NCI-H1417 treated with DMSO at 0.1 percent for 48 hours (cell line): Measurements from ENCODE around the gene BMP8A.
"Not testable (repeated sequence)": the region's sequence is repeated elsewhere in the genome, so short reads cannot be mapped to it uniquely, and the experiment has no call there.

Source experiments
- DNase-seq: peaks from one replicate; lab custom pipeline; 2025; lab: John Stamatoyannopoulos, UW

The BMP8A gene

DNA sequence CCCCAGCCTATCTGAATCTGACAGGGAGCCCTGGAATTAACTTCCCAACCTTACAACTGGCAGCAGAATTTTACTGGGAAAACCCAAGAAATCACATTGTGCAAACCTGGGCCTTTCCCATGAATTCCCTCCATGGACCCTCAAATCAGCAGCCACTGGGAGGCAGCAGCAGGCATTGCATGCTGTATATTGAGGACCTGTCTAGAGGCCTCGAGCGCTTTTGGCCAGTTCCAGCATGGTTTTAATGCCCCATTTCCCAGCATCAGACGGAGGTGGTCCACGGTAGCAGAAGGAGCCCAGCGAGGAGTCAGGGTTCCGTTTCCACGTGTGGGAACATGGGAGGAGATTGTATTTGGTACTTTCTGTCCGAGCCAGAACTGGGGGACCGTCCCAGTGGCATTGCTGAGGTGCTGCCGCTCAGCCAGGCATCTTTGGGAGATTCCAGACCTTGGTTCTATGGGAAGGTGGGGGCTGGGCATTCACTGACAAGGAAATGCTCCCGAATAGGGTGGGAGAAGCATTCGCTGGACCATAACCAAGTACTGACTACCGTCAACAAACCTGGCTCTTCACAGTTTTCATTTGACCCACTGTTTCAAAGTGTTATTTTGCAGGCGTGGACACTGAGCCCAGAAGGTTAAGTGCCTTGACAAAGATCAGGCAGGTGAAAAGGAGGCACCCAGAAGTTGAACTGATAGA is 15.9 kb downstream of the BMP8A start:
- DNase-seq: no peak

DNA sequence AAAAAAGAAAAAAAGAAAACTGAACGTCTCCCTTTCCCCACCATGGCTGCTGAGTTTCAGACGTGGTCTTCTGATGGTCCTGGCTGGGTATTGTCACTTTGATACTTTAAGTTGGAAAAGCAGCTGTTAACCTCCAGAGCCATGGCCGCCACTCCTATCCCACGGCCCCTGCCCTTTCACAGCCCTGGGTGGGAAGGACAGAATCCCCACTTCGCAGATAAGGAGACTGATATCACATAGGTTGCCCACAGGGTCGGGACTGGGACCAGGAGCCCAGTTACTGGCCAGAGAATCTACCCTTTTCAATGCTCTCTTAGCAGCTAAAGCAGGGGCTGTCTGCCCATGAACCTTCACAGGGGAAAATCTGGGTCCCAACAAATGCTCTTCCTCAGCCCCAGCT is 16.8 kb downstream of the BMP8A start:
- DNase-seq: no peak

DNA sequence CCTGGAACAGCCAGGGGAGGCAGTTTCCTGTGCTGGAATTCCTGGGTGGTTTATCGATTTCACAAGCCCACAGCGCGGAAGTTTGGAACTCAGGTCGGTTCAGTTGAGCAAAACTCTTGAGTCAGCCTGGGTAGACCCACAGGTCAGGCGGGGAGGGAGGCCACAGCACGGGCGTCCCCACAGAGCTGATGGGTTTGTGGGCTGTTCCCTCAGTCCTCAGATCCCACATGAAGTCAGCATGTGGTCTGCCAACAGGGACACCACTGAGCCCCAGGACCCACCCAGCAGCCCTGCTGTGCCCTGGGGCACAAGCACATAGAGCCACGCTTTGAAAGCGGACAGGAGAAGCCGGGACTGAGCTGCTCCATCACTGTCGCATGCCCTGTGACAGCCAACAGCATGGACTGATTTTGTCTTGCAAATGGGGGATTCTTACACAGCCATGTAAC is 17.4 kb downstream of the BMP8A start:
- no peak for DNase-seq

DNA sequence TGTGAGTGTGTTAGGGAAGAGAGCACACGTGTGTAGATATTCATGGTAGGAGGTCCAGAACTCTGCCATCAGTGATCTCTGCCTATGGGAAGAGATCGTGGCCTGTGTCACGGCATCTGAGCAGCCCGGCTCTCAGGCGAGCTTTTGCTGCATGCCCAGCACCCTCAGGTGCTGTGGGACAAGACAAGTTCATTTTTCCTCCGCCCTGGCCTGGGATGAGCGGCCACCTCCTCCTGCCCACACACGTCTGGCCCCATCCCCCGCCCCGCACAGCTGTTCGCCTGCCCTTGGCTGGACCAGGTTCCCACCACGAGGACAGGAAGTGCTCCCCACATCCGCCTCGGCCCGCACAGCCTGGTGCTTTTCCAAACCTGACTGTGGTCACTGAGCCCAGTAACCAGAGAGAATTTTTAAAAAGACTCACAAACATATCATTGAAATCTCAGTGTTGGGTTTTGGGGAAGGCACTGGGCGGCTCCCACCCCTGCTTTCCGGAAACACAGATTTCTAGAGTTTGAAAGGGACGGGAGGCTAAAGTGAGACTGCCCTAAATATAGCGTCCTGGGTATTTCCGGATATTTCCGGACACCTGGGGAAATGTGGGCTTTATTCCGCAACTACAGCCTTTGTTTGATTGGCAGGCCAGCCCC is 18.0 kb downstream of the BMP8A start:
- DNase-seq: no peak

DNA sequence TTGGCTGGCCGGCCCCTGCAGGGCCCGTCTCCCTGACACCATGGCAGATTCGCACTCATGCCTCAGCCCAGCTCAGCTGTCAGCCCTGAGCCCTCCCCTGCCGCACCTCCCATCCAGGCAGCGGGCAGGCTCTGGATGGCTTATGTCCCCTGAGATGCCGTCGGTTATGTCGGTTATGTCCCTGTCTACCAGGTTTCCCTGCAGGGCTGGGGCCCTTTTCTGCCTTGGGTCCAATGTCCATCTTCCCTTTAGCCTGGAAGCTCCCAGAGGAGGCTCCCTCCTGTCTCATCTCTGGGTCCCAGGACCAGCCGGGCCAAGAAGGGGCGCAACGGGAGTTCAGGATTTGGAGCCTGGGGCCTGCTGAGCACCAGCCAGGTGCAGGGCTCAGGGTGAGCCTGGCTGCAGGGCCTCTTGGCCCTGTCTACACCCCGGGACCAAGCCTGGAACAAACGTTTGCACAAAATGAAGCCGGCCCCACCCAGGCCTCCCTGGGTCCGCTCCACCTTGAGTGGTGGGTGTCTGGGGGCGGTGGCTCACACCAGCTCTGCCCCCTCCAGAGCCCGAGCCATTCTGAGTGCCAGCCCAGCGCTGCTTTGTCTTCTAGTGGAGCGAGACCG is 19.2 kb downstream of the BMP8A start:
- DNase-seq: not testable (repeated sequence)

DNA sequence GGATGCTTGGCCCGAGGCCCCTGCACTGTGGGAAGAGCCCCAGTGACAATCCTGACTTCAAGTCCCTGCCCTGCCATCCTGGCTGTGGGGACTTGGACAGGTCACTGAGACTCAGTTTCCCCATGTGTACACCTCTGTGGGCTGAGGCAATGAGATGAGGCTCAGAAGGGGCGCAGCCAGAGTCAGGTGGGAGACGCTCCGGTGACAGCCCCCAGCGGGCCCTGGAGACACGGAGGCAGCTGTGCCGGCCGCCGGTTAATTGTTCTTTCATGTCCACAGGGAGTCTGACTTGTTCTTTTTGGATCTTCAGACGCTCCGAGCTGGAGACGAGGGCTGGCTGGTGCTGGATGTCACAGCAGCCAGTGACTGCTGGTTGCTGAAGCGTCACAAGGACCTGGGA is 20.0 kb downstream of the BMP8A start:
- not testable (repeated sequence) for DNase-seq

DNA sequence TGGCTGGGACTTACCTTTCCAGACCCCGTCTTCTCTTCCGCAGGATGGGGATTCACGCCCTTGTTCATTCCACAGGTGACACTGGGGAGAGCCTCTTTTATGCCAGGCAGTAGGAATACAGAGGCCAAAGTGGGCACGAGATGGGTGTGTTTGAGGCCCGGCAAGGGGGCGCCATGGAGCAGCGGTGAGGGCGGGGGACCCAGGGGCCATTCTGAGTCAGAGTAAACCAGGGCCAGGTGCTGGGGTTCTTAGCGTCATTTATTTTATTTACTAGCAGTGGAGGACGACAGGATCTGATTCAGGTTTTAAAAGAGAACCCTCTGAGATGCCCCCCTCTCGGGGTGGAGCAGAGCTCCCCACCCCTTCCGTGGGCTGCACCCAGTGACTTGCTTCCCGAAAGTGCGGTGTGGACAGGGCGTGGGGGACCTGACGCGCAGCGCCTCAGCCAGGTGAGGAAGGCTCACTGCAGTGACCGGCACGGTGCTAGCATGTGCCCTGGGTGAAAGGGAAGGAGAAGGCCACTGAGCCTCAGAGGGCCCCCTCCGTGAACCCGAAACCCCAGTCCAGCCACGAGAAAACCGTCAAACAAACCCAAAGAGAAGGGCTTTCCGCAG is 20.9 kb downstream of the BMP8A start:
- not testable (repeated sequence) for DNase-seq

DNA sequence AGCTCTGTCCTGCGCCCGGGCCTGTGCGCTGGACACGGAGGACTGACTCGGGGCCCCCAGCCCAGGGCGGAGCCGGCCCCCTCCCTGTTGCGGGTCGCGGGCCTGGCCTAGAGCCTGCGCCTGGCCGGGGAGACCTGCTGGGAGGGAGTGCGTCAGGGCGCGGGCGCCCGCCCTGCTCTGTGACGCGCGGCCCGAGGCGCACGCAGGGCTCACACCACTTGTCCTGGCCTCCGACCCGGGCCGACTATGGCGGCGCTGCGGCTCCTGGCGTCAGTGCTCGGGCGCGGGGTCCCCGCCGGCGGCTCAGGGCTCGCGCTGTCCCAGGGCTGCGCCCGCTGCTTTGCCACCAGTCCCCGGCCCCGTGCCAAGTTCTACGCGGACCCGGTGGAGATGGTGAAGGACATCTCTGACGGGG is 23.3 kb downstream of the BMP8A start:
- not testable (repeated sequence) for DNase-seq

DNA sequence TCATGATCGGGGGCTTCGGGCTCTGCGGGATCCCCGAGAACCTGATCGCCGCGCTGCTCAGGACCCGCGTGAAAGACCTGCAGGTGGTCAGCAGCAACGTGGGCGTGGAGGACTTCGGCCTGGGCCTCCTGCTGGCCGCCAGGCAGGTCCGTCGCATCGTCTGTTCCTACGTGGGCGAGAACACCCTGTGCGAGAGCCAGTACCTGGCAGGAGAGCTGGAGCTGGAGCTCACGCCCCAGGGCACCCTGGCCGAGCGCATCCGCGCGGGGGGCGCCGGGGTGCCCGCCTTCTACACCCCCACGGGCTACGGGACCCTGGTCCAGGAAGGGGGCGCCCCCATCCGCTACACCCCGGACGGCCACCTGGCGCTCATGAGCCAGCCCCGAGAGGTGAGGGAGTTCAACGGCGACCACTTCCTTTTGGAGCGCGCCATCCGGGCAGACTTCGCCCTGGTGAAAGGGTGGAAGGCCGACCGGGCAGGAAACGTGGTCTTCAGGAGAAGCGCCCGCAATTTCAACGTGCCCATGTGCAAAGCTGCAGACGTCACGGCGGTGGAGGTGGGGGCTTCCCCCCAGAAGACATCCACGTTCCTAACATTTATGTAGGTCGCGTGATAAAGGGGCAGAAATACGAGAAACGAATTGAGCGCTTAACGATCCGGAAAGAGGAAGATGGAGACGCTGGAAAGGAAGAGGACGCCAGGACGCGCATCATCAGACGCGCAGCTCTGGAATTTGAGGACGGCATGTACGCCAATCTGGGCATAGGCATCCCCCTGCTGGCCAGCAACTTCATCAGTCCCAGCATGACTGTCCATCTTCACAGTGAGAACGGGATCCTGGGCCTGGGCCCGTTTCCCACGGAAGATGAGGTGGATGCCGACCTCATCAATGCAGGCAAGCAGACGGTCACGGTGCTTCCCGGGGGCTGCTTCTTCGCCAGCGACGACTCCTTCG is 24.0 kb downstream of the BMP8A start:
- not testable (repeated sequence) for DNase-seq

DNA sequence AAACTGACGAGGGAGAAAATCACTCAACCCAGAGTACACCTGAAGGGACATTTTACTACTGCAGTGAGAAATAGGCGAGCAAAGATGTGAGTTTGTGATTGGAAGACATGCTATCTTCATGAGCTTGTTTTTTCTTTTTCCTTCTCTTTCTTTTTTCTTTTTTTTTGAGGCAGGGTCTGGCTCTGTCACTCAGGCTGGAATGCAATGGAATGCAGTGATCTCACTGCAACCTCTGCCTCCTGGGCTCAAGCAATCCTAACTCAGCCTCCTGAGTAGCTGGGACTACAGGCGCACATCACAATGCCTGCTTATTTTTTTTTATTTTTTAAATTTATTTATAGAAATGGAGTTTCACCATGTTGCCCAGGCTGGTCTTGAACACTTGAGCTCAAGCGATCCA is 25.4 kb downstream of the BMP8A start:
- DNase-seq: not testable (repeated sequence)

DNA sequence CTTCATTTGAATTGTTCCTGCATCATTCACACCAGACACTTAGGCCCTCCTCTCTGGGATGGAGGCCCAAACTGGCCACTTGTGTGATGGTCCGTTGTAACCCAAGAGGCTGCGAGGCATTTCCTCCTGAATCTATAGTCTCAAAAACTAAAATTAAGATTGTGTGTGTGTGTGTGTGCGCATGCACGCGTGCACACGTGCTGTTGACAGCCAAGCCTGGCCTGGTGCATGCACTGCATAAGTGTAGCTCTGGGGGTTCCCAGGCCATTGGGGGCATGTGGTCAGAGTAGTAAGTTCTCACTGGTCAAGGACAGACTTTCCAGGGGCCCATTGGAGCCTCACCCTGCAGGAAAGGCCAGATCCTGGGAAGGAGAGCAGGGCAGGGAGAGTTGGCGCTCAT is 26.5 kb downstream of the BMP8A start:
- not testable (repeated sequence) for DNase-seq

DNA sequence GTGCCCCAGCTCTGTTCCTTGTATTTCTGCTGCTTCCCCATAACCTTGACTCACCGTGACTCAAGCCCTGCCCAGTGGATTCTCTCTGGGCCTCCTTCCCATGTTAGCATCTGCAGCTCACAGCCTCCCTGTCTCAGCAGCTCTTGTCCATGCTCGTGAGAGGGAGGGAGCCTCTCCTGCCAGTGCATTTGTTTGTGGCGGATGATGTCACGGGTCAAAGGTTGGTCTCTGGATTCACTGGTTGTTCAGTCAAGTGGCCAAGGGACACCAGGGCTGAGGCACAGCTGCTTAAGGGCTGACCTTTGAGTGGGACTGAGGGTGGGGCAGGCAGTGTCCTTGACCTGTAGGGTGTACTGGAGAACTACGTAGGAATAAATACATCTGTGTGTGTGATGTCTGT is 27.9 kb downstream of the BMP8A start:
- DNase-seq: not testable (repeated sequence)

DNA sequence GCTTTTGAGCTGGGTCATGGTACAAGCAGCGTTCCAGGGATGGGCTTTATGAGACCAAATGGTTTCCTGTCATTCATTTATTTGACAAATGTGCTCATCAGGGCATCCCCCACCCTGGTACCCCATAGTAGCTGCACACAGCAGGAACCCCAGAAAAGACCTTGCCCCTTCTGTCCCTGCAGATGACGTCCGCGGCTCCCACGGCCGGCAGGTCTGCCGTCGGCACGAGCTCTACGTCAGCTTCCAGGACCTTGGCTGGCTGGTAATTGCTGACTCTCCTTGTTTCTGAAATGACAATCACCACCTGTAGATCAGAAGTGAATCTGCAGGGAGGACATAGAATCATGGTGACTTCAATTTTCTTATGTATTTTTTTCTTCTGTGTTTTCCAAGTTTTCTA is 30.8 kb downstream of the BMP8A start:
- DNase-seq: not testable (repeated sequence)

DNA sequence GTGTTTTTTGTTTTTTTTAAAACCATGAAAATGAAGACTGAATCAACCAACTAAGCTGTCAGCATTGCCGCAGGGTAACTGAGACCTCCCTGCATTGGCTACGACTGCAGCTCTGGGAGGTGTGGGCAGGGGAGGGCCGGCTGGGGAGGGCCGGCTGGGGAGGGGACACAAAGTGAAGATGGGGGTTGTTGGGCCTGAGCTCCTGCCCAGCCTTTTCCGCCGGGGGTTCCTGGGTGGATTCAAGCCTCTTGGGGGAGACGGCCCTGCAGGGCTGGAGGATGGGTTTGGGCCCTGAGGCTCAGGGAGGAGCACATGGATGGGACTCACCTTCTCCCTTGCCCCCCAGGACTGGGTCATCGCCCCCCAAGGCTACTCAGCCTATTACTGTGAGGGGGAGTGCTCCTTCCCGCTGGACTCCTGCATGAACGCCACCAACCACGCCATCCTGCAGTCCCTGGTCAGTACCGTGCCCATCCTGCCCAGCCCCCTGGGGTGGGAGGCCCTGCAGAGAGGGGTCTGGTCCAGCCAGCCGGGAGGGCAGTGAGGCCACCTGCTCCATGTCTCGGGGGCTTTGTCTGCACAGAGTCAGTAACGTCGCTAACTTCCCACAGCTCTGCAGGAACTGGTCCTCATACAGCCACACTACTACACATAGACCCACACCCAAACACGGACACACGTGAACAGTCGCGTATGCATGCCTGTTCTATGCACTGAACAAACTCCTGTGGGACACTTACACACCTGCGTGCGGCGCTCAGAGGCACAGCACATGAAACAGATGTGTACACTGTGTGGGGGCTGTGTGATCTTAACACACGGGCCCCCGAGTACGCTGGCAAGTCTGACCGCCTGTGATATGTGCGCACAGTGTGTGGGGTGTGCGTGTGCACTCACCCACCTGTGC is 31.5 kb downstream of the BMP8A start:
- no peak for DNase-seq

DNA sequence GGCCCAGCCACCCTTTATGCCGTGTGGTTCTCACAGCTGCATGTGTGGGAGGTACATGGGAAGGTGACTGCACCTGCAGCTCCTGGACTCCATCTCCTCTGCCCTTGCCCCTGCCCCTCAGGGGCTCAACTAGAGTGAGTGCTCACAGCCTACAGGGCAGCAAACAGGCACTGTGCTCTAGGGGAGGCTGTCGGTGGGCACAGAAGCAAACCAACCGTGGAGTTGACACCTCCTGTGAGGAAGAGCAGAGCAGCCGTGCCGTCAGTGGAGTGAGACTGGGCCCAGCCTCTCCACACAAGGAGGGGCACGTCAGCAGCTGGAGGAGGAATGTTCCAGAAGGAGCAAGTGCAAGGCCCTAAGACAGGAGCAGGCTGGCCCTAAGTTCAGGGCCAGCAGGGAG is 32.7 kb downstream of the BMP8A start:
- DNase-seq: no peak

DNA sequence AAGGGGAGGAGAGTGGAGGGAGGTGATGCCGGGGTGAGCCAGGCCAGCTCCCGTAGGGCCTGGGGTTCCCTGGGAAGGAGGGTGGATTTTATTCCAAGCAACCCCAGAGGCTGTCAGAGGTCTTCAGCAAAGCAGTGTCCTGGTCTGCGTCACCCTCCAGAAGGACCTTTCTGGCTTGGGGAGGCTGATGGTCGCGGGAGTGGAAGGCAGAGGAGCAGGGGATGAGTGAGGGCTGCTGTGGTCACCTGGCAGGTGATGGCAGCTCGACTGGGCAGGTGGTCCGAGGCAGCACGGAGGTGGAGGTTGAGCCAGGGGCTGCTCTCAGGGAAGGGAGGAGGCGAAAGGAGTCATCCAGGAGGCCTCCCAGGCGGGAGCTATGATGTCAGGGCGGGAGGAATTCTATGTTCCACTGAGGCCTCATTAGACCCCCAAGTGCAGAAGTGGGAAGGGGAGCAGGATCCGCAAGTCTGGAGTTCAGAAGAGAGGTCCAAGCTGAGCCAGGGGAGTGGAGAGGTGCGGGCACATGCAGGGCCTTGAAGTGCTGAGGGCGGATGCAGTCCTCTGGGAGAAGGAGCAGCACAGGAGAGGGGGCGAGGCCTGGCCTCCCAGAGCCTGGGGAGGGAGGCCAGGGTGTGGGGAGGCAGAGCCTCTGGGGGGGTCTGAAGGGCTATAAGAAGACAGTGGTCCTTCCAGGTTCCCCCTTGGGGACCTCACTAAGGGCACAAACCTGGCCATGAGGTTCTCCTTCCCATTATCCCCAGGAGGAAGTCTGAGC is 33.3 kb downstream of the BMP8A start:
- no peak for DNase-seq

DNA sequence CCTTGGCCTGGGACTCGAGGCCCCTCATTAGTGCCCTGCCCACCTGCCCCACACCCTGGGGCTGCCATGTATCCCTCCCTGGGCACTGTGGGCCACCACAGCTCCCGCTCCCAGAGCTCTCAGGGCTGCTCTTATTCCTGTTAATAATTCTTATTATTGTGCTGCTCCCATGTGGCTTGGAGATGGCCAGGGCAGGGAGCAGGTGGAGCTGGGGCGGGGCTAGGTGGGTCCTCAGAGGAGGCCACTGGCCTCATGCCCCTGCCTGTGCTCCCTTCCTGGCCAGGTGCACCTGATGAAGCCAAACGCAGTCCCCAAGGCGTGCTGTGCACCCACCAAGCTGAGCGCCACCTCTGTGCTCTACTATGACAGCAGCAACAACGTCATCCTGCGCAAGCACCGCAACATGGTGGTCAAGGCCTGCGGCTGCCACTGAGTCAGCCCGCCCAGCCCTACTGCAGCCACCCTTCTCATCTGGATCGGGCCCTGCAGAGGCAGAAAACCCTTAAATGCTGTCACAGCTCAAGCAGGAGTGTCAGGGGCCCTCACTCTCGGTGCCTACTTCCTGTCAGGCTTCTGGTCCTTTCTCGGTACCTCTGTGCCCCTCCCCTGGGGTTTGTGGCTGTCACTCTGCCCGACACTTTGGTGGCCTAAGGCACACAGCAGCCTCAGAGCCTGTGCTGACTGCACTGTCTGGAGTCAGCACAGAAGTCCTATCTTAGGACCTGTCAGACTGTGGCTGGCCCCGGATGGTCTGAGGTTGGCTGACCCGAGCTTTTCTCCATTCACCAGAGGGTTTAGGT is 34.1 kb downstream of the BMP8A start:
- DNase-seq: no peak

DNA sequence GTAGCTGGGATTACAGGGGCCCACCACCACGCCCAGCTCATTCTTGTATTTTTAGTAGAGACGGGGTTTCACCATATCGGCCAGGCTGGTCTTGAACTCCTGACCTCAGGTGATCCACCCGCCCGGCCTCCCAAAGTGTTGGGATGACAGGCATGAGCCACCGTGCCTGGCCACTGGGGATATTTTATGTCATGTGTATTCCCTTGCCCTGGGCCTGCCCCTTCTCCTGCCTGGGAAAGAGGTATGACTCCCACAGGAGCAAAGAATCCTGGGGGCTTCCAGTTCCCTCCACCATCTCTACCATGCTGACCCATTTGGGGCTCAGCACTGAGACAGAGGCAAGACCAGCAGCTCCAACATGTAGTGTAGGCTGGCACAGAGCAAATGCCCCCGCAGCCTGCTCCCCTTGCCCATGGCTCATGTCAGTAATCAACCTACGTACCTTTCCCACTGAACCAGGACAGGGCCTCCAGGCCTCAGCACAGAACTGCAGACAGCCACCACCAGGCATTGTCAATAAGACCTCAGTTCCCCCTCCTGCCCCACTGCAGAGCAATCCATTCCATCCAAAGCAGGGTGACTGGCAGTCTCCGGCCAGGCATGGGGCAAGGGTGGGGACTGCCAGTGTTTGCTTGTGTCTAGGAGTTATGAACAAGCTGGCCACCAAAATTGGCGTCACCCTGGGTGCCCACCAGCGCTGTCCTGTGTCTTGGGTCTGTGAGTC is 35.2 kb downstream of the BMP8A start:
- DNase-seq: no peak
